TTC549 (cell line): Measurements from ENCODE around the gene THRAP3.
"Not testable (repeated sequence)": the region's sequence is repeated elsewhere in the genome, so short reads cannot be mapped to it uniquely, and the experiment has no call there.

Experiments used
- FAIRE-seq: peaks from 2 replicates; lab custom pipeline; 2012; peaks lifted over from hg19 to GRCh38; lab: Jason Lieb, UNC

Gene THRAP3

GRCh38 chr1:36251794-36252481 lies 27.7 kb downstream of the THRAP3 start:
- FAIRE-seq, result no peak

DNA sequence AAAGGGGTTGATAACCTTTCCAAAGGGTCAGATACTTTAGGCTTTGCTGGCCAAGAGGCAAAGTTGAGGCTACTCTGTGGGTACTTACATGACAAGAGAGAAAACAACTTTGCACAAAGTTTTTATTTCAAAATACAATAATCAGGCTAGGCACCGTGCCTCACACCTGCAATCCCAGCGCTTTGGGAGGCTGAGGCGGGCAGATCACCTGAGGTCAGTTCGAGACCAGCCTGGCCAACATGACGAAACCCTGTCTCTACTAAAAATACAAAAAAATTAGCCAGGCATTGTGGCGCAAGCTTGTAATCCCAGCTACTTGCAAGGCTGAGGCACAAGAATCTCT lies 28.2 kb downstream of the THRAP3 start:
- FAIRE-seq, result not testable (repeated sequence)

- no peak for FAIRE-seq
Measured at GRCh38 chr1:36253161-36253862, 29.1 kb downstream of the THRAP3 start.

DNA sequence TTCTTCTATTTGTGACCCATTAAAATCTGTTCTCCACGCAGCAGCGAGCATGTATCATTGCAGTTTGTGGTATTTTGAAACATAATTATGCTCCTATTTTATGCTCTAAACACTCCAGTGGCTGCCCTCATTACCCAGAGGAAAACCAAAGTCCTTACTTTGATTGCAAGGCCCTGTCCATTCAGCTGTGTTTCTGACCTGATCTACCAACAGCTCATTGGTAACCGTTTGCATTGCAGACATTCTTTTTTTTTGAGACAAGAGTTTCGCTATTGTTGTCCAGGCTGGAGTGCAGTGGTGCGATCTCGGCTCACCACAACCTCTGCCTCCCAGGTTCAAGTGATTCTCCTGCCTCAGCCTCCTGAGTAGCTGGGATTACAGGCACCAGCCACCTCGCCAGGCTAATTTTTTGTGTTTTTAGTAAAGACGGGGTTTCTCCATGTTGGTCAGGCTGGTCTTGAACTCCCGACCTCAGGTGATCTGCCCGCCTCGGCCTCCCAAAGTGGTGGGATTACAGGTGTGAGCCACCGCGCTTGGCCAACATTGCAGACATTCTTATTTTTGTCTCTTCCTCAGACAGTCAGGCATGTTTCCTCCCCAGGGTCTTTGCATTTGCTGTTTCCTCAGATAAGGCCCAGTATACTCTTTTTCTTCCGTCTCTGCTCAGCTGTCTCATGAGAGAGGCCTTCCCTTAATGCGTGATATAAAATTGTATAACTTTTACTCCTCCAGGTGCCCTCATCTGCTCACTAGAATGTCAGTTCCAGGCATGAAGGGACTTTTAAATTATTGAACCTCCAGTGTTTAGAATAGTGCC lies 32.5 kb downstream of the THRAP3 start:
- no peak for FAIRE-seq

DNA sequence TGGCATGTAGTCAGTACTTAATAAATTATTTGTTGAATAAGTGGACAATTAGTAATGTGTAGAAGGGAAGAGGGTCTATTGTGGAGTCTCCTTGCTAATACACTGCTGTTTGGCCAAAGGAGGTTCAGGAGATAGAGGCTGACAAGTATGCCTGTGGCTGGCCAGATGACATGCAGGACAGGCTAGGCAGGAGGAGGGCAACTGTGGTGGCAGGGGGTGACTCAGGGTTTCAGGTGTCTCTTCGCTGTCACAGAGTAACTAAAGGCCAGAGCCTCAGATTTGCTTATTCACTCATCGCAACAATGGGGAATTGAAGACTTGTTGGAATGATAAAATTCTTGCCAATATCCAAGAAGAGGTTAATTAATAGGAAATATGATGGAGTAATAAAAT lies 33.1 kb downstream of the THRAP3 start:
- no peak for FAIRE-seq

GRCh38 chr1:36258960-36259344 lies 34.7 kb downstream of the THRAP3 start:
- FAIRE-seq, result no peak

DNA sequence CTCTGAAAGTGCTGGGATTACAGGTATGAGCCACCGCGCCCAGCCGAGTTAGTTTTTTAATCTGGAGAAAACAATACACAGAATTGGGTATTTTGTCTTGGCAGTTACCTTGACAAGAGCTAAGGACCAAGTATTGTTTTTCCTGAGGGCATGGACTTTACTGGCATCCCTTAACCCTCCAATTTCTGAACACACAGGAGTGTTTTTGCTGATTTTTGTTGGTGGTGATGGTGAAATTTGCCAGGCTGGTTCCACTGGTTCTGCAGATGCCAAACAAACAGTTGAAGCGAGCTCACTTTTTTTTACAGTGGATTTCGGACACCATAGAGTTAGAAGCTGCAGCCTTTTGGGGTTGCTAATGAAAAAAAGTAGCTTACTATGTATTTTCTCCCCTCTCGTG lies 44.7 kb downstream of the THRAP3 start:
- FAIRE-seq, result no peak

- FAIRE-seq, result no peak
Measured at GRCh38 chr1:36269408-36269838, 45.2 kb downstream of the THRAP3 start.

DNA sequence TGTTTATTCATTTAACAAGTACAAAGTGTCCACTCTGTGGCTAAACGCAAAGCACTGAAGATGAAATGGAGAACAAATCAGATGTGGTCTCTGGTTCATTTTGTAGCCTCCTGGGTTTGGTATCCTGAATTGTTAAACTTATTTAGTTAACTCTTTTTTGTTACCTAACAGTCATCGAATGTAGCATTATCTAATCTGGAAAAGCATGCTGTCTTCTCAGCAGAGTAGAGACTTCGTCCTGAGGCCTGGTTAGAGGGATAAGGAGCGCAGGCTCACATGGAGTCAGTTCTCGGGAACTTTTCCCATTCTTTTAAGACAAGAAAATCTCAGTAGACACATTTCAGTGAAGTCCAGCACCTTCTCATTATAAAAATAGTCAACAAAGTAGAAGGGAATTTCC lies 48.8 kb downstream of the THRAP3 start:
- no peak for FAIRE-seq

DNA sequence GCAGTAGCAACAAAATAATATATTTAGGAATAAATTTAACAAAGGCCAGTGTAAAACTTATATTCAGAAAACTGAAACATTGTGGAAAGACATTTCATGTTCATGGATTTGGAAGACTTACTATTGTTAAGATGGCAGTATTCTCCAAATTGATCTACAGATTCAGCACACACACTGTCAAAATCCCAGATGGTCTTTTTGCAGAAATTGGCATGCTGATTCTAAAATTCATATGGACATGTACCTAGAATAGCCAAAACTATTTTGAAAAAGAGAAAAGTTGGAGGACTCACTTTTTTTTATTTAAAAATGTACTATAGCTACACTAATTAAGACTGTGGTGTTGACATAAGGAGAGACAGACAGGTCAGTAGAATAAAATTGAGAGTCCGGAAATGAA lies 50.0 kb downstream of the THRAP3 start:
- FAIRE-seq, result no peak

GRCh38 chr1:36276688-36277087 lies 52.4 kb downstream of the THRAP3 start:
- no peak for FAIRE-seq

DNA sequence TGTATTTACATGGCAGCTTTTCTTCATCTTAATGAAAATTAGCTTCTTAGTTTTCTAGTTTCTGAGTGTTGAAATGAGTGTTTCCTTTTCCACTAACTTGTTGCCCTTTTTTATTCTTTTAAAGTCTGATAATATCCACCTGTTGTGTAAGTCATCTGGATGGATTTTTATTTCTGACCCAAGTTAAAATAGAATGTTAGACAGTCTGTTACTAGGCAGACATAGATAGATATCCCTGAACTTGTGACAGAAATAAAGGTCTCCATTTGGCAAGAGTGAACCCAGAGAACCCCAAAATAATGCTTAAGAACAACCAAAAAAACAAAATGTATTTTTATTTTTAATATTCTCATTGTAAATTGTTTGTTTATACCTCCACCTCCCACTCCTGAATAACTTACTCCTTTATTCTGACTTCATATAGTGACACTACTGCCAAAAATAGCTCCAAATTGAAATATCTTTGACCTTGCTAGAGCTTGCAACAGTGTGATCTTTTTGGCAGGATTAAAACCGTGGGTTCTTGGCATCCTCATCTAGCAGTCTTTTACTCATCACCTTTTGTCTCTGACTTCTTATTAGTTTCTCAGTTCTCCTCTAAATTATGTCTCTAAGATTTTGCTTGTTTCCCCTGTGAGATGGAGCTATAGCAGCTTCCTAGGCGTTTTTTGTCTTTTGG lies 55.0 kb downstream of the THRAP3 start:
- FAIRE-seq, result no peak

DNA sequence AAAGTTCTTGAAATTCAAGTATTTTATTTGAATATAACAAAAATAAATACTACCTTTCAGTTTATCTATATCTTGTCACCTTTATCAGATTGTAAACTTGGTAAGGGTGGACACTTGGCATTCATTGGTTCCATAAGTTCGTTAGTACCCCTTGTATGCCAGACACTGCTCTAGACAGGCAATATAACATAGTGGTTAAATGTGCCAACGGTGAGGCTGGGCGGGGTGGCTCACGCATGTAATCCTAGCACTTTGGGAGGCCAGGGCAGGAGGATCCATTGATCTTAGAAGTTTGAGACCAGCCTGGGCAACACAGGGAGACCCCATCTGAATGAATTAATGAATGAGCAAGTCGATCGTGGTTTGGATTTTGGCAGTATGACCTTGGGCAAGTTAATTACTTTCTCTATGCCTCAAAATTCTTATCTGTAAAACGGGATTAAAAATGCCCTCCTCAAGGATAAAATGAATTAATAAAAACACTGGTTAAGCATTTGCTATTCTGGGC lies 55.6 kb downstream of the THRAP3 start:
- no peak for FAIRE-seq

DNA sequence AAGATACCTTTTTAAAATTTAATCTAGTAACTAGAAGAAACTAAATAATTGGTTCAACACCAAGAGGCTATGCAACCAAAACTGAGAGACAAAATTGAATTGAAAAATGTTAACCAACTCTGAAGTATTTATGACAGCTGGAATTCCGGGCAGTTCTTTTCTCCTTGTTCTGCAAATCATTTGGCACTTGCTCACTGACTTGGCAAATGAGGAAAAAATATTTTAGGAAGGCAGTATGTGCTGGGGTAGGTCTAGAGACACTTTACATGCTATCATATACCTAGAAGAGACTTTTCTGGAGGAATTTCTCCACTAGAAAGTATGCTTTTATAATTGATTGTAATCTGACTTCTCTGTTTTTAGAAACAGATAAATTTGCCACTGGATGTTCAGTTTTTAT lies 59.8 kb downstream of the THRAP3 start:
- FAIRE-seq, result no peak

GRCh38 chr1:36284517-36284916 lies 60.3 kb downstream of the THRAP3 start:
- FAIRE-seq, result no peak

GRCh38 chr1:36285443-36286101 lies 61.3 kb downstream of the THRAP3 start:
- peak; percentile 84 for FAIRE-seq

DNA sequence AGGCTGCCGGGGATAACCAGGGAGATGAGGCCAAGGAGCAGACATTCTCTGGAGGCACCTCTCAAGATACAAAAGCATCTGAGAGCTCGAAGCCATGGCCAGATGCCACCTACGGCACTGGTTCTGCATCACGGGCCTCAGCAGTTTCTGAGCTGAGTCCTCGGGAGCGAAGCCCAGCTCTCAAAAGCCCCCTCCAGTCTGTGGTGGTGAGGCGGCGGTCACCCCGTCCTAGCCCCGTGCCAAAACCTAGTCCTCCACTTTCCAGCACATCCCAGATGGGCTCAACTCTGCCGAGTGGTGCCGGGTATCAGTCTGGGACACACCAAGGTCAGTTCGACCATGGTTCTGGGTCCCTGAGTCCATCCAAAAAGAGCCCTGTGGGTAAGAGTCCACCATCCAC lies 62.6 kb downstream of the THRAP3 start:
- no peak for FAIRE-seq

- no peak for FAIRE-seq
Measured at GRCh38 chr1:36287595-36287994, 63.4 kb downstream of the THRAP3 start.

GRCh38 chr1:36295390-36295789 lies 71.1 kb downstream of the THRAP3 start:
- FAIRE-seq, result no peak

DNA sequence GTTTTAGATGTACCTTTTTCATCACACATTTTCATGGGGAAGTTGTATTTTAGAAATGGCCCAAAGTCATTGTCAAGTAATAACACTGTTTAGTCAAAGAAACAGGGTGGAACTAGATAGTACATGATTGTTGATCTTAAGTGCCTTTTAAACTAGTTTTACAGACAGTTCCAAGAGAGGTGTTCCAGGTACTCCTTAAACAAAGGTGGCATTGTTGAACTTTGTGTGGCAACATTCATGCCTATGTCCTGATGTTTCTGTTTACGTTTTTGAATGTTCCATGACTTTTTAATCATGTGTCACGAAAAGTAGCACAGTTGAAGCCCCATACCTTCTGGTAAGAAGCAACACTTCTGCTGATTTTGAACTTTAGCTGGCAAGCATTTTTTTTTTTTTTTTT lies 72.8 kb downstream of the THRAP3 start:
- FAIRE-seq, result no peak

- FAIRE-seq, result no peak
Measured at GRCh38 chr1:36298640-36299039, 74.4 kb downstream of the THRAP3 start.

GRCh38 chr1:36300526-36300925 lies 76.3 kb downstream of the THRAP3 start:
- FAIRE-seq, result no peak
